ENCODE measurements around the gene NTF3. TPM values are rescaled to one million over a fixed set of nuclear protein-coding genes. Genes with fewer than 3 reads are reported as not detected.

NTF3 gene
- total and polyA plus RNA-seq, 10 donors, result 0.72 to 5.8 (median 2.7) TPM; not detected in 1

DNA sequence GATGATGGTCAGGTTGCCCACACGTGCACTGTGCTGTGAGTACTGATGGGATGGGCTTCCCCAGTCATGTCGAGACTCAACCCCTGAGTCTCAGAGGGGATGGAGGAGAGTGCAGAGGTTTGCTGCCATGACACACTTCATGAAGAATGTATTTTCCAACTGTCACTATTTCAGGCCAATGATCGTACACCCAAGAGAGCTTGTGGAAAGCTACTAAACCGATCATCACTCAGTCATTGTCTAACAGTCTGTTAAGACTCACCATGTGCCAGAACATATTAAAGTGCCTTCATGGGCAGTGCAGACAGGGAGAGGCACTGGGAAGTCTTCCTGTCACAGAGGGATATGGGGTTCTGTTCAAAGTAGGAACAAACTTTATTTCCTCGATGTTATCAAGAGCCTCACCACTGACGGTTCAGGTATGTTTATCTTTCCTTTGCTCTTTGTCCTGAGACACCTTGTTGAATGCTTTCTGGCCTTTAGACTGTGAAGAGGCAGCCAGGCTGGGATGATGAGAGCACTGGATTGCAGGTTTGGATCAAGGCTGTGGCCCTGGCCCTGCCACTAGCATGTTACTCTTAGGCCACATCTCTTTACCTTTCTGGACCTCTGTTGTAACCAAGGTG, 41.6 kb upstream of the NTF3 start:
- Histone ChIP-seq H3K4me1 (no peaks in the 10 kb centered on the region), H3K27me3 (replicated peaks in 1 of 7) (peaks cover 0 to 11% (median 0%) of the 10 kb centered on the region in 7 donors), H3K27ac (no peak overlapping the region), H3K9me3 (no peaks in the 10 kb centered on the region), H3K4me3 (no peak overlapping the region), H3K36me3 (no peaks in the 10 kb centered on the region)
- no peak for TF ChIP-seq POLR2AphosphoS5 (IDR thresholded peaks at IDR 0.05)
- intact Hi-C loops (cut with DNase I; ENCODE audit: low total_unique reads), result no loop called here
- 81 to 97% (median 86%) methylated on average over 6 of the region's 6 CpGs for WGBS, 5 donors
- DNase-seq, result no peak

DNA sequence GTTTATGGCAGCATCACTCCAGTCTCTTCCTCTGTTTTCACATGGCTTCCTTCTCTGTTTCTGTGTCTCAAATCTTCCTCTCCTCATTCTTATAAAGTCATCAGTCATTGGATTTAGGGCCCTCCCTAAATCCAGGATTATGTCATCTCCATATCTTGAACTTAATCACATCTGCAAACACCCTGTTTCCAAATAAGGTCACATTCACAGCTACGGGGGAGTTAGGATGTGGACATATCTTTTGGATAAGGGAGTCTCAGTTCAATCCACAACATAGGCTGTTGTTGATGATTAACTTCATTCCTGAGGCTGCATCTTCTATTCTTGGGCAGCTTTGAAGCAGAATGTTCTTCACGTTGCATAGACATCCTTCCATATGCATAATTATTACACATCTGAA, 40.3 kb upstream of the NTF3 start:
- no peaks in the 10 kb centered on the region for H3K9me3 ChIP-seq
- no peak overlapping the region for H3K27ac ChIP-seq
- no peak for DNase-seq
- H3K36me3 ChIP-seq, result no peaks in the 10 kb centered on the region
- H3K4me1 ChIP-seq, result no peaks in the 10 kb centered on the region
- intact Hi-C loops (cut with DNase I; ENCODE audit: low total_unique reads), result no loop called here
- TF ChIP-seq POLR2A (IDR thresholded peaks at IDR 0.05), result no peak
- TF ChIP-seq, protein P1, sequence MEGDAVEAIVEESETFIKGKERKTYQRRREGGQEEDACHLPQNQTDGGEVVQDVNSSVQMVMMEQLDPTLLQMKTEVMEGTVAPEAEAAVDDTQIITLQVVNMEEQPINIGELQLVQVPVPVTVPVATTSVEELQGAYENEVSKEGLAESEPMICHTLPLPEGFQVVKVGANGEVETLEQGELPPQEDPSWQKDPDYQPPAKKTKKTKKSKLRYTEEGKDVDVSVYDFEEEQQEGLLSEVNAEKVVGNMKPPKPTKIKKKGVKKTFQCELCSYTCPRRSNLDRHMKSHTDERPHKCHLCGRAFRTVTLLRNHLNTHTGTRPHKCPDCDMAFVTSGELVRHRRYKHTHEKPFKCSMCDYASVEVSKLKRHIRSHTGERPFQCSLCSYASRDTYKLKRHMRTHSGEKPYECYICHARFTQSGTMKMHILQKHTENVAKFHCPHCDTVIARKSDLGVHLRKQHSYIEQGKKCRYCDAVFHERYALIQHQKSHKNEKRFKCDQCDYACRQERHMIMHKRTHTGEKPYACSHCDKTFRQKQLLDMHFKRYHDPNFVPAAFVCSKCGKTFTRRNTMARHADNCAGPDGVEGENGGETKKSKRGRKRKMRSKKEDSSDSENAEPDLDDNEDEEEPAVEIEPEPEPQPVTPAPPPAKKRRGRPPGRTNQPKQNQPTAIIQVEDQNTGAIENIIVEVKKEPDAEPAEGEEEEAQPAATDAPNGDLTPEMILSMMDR (IDR thresholded peaks at IDR 0.05 in 8 of 11, conservative IDR thresholded peaks at IDR 0.05 in 3 of 11), result no peak
- TF ChIP-seq POLR2AphosphoS5 (IDR thresholded peaks at IDR 0.05), result no peak
- 68 to 82% (median 80%) methylated on average over 2 of the region's 2 CpGs for WGBS, 5 donors
- peaks cover 0 to 16% (median 0%) of the 10 kb centered on the region in 7 donors for H3K27me3 ChIP-seq (replicated peaks in 1 of 7)
- H3K4me3 ChIP-seq, result no peak overlapping the region

DNA sequence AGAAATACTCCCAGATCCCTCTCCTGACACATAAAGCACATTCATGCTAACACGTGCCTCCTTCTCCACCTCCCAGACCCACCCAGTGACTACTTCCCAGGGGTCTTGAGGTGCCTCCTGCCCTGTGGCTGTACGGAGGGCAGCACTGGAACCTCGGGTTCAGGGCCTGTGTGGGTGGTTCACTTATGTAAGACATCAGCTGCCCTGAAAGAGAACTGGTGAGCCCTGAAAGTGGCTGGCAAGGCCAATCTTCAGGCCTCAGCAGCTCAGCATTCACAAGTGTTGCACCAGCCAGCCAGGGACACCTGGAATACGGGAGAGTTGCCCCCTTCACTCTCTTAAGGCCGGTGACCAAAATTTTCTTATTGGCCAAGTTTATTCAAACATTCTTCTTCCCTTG, 38.9 kb upstream of the NTF3 start:
- TF ChIP-seq POLR2A (IDR thresholded peaks at IDR 0.05) (no peak), POLR2AphosphoS5 (IDR thresholded peaks at IDR 0.05) (no peak)
- TF ChIP-seq, protein P1 (IDR thresholded peaks at IDR 0.05 in 8 of 11, conservative IDR thresholded peaks at IDR 0.05 in 3 of 11), result no peak
- no peaks in the 10 kb centered on the region for H3K36me3 ChIP-seq
- no peak overlapping the region for H3K27ac ChIP-seq
- no peak overlapping the region for H3K4me3 ChIP-seq
- H3K4me1 ChIP-seq, result no peaks in the 10 kb centered on the region
- intact Hi-C loops (cut with DNase I; ENCODE audit: low total_unique reads), result no loop called here
- peaks cover 0 to 16% (median 0%) of the 10 kb centered on the region in 7 donors for H3K27me3 ChIP-seq (replicated peaks in 1 of 7)
- H3K9me3 ChIP-seq, result no peaks in the 10 kb centered on the region
- WGBS, 5 donors, result 79 to 92% (median 82%) methylated on average over 5 of the region's 5 CpGs
- no peak for DNase-seq

DNA sequence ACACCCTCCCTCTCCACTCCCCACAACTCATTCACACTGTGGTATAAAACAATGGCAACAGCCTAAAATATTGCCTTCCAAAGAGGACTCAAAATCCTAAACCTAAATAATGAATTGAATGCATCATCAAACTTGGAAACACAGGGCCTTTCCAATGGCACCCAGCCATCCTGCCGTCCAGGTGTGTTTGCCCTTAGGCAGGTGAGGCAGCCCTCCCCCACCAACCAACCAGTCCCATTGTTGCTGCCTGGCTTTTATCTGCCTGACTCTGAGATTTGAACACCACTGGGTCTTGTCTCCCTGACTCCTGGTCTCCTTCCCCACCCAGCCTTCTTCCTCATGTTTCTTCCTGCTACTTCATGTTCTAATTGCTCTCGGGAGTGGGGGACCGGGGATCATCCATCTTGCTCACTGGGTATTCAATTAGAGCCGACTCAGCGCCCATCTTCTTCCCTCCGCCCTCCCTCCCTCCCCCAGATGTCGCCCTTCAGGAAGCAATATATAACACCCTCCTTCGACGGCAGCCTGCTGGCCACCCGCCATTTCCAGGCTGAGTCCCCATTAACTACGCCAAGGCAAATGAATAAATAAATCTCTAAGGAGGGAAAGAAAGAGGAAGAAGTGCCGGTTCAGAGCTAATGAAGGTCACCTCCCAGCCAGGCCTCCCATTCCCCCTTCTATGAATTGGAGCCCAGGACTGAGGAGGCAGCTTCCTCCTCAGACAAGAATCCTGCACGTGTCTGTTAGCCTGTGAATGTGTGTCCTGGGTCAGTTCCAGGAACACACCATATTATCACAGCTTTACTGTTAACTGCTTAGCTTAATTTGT, 36.3 kb upstream of the NTF3 start:
- no peaks in the 10 kb centered on the region for H3K4me1 ChIP-seq
- no peak overlapping the region for H3K4me3 ChIP-seq
- TF ChIP-seq POLR2A (IDR thresholded peaks at IDR 0.05), result no peak
- TF ChIP-seq, protein P1 (IDR thresholded peaks at IDR 0.05 in 8 of 11, conservative IDR thresholded peaks at IDR 0.05 in 3 of 11), result no peak
- no peak for TF ChIP-seq POLR2AphosphoS5 (IDR thresholded peaks at IDR 0.05)
- WGBS, 5 donors, result 18 to 22% (median 19%) methylated on average over 13 of the region's 13 CpGs
- H3K36me3 ChIP-seq, result no peaks in the 10 kb centered on the region
- no peak overlapping the region for H3K27ac ChIP-seq
- DNase-seq, result no peak
- intact Hi-C loops (cut with DNase I; ENCODE audit: low total_unique reads), result no loop called here
- peaks cover 0 to 12% (median 0%) of the 10 kb centered on the region in 7 donors for H3K27me3 ChIP-seq (replicated peaks in 1 of 7)
- no peaks in the 10 kb centered on the region for H3K9me3 ChIP-seq

All from spleen (tissue), 11 donors.